HepG2 (cell line): ENCODE results near the gene RCN1. TPM values are rescaled to one million over a fixed set of nuclear protein-coding genes. Genes with fewer than 3 reads are reported as not detected.

ENCODE experiments used
- IRF2 ChIP-seq: IDR thresholded peaks from 2 replicates; pipeline ENCODE4 v1.6.1; 2018; ENCODE audit warnings: missing genetic modification reagents, missing compliant biosample characterization
- MTF2 ChIP-seq: sonication (generic); formaldehyde crosslinking; IDR thresholded peaks from 2 replicates; pipeline ENCODE4 v1.5.0; 2020; ENCODE audit warnings: missing genetic modification reagents, borderline replicate concordance
- NR2F1 ChIP-seq, 2 experiments: fragments of 450-650 bp in 1 of 2; formaldehyde crosslinking in 1 of 2; IDR thresholded peaks; 2 replicates each; pipeline versions ENCODE4 v1.5.0 to v1.6.1; 2016 to 2020; ENCODE audit warnings: mild to moderate bottlenecking in 1 of 2, missing compliant biosample characterization in 1 of 2, missing genetic modification reagents in 1 of 2, moderate library complexity in 1 of 2
- PRDM15 ChIP-seq: sonication (generic); formaldehyde crosslinking; IDR thresholded peaks from 2 replicates; pipeline ENCODE4 v1.4.0; 2020; ENCODE audit warnings: missing genetic modification reagents
- RFX3 ChIP-seq: IDR thresholded peaks from 2 replicates; pipeline ENCODE4 v1.6.1; 2016; ENCODE audit warnings: missing biosample characterization, missing genetic modification reagents
- SALL2 ChIP-seq: sonication (generic); formaldehyde crosslinking; IDR thresholded peaks from 2 replicates; pipeline ENCODE4 v1.8.1; 2023; ENCODE audit warnings: mild to moderate bottlenecking, missing genetic modification reagents, inconsistent platforms
- SOX13 ChIP-seq, 3 experiments: fragments of 450-650 bp in 1 of 3; sonication (generic) in 1 of 3; formaldehyde crosslinking in 1 of 3; IDR thresholded peaks in 2 of 3; conservative IDR thresholded peaks in 1 of 3; 2 replicates each; pipeline versions ENCODE4 v1.5.0 to v1.6.1; 2016 to 2020; ENCODE audit warnings: antibody characterized with exemption in 1 of 3, mild to moderate bottlenecking in 1 of 3, missing compliant biosample characterization in 1 of 3, missing genetic modification reagents in 1 of 3, moderate library complexity in 1 of 3
- SOX5 ChIP-seq: IDR thresholded peaks from 2 replicates; pipeline ENCODE4 v1.6.1; 2016; ENCODE audit warnings: borderline replicate concordance
- SP5 ChIP-seq: IDR thresholded peaks from 2 replicates; pipeline ENCODE4 v1.6.1; 2016; ENCODE audit warnings: low read depth, borderline replicate concordance
- SRY ChIP-seq: sonication (generic); formaldehyde crosslinking; IDR thresholded peaks from 2 replicates; pipeline ENCODE4 v1.8.0; 2022; ENCODE audit warnings: mild to moderate bottlenecking, missing genetic modification reagents
- TBX2 ChIP-seq: sonication (generic); formaldehyde crosslinking; IDR thresholded peaks from 2 replicates; pipeline ENCODE4 v1.5.0; 2020; ENCODE audit warnings: missing genetic modification reagents, mild to moderate bottlenecking, borderline replicate concordance
- TFAP4 ChIP-seq: sonication (generic); IDR thresholded peaks from 2 replicates; pipeline ENCODE4 v1.6.1; 2016; ENCODE audit warnings: low read depth, borderline replicate concordance
- ZNF431 ChIP-seq: sonication (generic); formaldehyde crosslinking; IDR thresholded peaks from 2 replicates; pipeline ENCODE4 v1.9.0; 2022; ENCODE audit warnings: missing genetic modification reagents, low read depth, mild to moderate bottlenecking, borderline replicate concordance
- ZNF558 ChIP-seq: sonication (generic); formaldehyde crosslinking; IDR thresholded peaks from 2 replicates; pipeline ENCODE4 v1.9.0; 2022; ENCODE audit warnings: mild to moderate bottlenecking, missing genetic modification reagents, borderline replicate concordance
- ZNF562 ChIP-seq: sonication (generic); formaldehyde crosslinking; IDR thresholded peaks from 2 replicates; pipeline ENCODE4 v1.8.0; 2022; ENCODE audit warnings: missing genetic modification reagents, borderline replicate concordance
- ZNF577 ChIP-seq: sonication (generic); formaldehyde crosslinking; IDR thresholded peaks from 2 replicates; pipeline ENCODE4 v1.4.0; 2020; ENCODE audit warnings: mild to moderate bottlenecking, low read depth, missing genetic modification reagents, borderline replicate concordance
- ZNF7 ChIP-seq: IDR thresholded peaks from 2 replicates; pipeline ENCODE4 v1.6.1; 2016; ENCODE audit warnings: missing biosample characterization, missing genetic modification reagents
- ZNF770 ChIP-seq: sonication (generic); formaldehyde crosslinking; IDR thresholded peaks from 2 replicates; pipeline ENCODE4 v1.5.0; 2020; ENCODE audit warnings: mild to moderate bottlenecking, missing genetic modification reagents
- ZNF800 ChIP-seq: sonication (generic); formaldehyde crosslinking; IDR thresholded peaks from 2 replicates; pipeline ENCODE4 v1.4.0; 2020; ENCODE audit warnings: missing genetic modification reagents
- polyA plus RNA-seq, 8 experiments: library from polyadenylated mRNA; depleted of rRNA in 3 of 8; stranded (reverse) in 7 of 8; unstranded in 1 of 8; fragments of >200 nt; fragmentation: Illumina TruSeq in 4 of 8; extraction: Trizol in 4 of 8; gene quantifications; 2 replicates each; pipeline versions ENCODE4 v1.2.1 to v1.2.3, GENCODE V29; 2011 to 2016; ENCODE audit warnings: low read depth in 4 of 8, missing spikeins in 1 of 8, mixed read lengths in 1 of 8; ENCODE audit not compliant: insufficient read depth in 1 of 8
- total RNA-seq, 5 experiments: library from RNA; depleted of rRNA; stranded (reverse); fragments of >200 nt; fragmentation: Illumina TruSeq; extraction: Trizol; gene quantifications; 2 replicates each; pipeline ENCODE4 v1.2.3, GENCODE V29; 2016; ENCODE audit warnings: low read depth in 1 of 5

The RCN1 gene
- total and polyA plus RNA-seq, 2 of the 13 experiments (the other 11 are each of a cell fraction or from before 2014, with no cell fraction given), result 22.0 to 28.5 TPM

- TF ChIP-seq ZNF800 (CRISPR knock-in tag) (no peak), TBX2 (CRISPR knock-in tag) (peak; percentile 32; the same call in 1 of the 2 replicates), IRF2 (CRISPR knock-in tag) (no peak), PRDM15 (CRISPR knock-in tag) (peak; percentile 79), SP5 (CRISPR knock-in tag) (peak; percentile 90), ZNF577 (CRISPR knock-in tag) (no peak), ZNF431 (CRISPR knock-in tag) (no peak), TFAP4 (no peak), RFX3 (CRISPR knock-in tag) (no peak), SALL2 (CRISPR knock-in tag) (no peak), ZNF558 (CRISPR knock-in tag) (no peak), SRY (no peak), SOX13 (IDR thresholded peaks at IDR 0.05) (no peak), SOX13 (CRISPR knock-in tag; conservative IDR thresholded peaks at IDR 0.05 in 1 of 2, IDR thresholded peaks at IDR 0.05 in 1 of 2) (peak in 1 of 2 experiments; percentile 58; a peak in 1 of 4 replicates), ZNF562 (CRISPR knock-in tag) (no peak), ZNF7 (CRISPR knock-in tag) (no peak), NR2F1 (CRISPR knock-in tag; IDR thresholded peaks at IDR 0.05) (peak in 1 of 2 experiments; percentile 73; a peak in 2 of 4 replicates), ZNF770 (CRISPR knock-in tag) (peak; percentile 92), MTF2 (CRISPR knock-in tag) (no peak), SOX5 (CRISPR knock-in tag) (peak; percentile 70; the same call in 1 of the 2 replicates)
Measured at GRCh38 chr11:32118025-32118974, 27.4 kb downstream of the RCN1 start (continued).
